AG10803 (cell line): Measurements from ENCODE around the gene LYPD4.
"Not testable (repeated sequence)": the region's sequence is repeated elsewhere in the genome, so short reads cannot be mapped to it uniquely, and the experiment has no call there.

Source experiments
- DNase-seq: peaks from one replicate; pipeline ENCODE4 v3.0.0; 2010; ENCODE audit warnings: low read depth
- H3K4me3 ChIP-seq: 2 replicates; pipeline ENCODE4 v1.5.1; 2011; ENCODE audit warnings: mild to moderate bottlenecking, low read length, control low read depth
- TF ChIP-seq, protein P1 (sequence below): conservative IDR thresholded peaks from 2 replicates; pipeline ENCODE4 v1.5.1; 2011; ENCODE audit warnings: mild to moderate bottlenecking, low read length, control low read depth, inconsistent platforms

The LYPD4 gene

DNA sequence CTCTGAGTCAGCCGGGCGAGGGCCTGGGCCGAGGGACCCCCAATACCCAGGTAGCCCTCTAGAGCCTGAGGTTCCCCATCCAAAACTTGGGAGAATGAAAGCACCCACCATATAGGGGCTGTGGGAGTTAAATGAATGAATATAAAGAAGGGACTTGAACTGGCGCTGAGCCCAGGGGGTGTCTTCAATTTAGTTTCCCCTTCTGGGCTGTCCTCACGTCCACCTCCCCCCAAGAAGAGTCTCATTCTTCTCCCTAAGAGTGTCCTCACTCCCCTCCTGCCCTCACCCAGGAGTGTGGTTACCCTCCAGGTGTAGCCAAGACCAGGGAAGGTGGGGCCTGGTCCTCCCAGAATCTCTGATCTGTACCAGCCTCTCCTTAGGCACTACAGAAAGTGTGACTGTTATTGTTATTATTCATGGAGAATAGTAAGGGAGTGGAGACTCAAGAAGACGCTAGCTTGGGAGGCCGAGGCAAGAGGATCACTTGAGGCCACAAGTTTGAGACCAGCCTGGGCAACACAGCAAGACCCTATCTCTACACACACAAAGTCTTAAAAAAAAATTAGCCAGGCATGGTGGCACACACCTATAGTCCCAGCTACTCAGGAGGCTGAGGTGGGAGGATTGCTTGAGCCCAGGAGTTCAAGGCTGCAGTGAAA lies 35.3 kb upstream of the LYPD4 start:
- no peak overlapping the region for H3K4me3 ChIP-seq
- no peak for DNase-seq
- TF ChIP-seq, protein P1, sequence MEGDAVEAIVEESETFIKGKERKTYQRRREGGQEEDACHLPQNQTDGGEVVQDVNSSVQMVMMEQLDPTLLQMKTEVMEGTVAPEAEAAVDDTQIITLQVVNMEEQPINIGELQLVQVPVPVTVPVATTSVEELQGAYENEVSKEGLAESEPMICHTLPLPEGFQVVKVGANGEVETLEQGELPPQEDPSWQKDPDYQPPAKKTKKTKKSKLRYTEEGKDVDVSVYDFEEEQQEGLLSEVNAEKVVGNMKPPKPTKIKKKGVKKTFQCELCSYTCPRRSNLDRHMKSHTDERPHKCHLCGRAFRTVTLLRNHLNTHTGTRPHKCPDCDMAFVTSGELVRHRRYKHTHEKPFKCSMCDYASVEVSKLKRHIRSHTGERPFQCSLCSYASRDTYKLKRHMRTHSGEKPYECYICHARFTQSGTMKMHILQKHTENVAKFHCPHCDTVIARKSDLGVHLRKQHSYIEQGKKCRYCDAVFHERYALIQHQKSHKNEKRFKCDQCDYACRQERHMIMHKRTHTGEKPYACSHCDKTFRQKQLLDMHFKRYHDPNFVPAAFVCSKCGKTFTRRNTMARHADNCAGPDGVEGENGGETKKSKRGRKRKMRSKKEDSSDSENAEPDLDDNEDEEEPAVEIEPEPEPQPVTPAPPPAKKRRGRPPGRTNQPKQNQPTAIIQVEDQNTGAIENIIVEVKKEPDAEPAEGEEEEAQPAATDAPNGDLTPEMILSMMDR: no peak

DNA sequence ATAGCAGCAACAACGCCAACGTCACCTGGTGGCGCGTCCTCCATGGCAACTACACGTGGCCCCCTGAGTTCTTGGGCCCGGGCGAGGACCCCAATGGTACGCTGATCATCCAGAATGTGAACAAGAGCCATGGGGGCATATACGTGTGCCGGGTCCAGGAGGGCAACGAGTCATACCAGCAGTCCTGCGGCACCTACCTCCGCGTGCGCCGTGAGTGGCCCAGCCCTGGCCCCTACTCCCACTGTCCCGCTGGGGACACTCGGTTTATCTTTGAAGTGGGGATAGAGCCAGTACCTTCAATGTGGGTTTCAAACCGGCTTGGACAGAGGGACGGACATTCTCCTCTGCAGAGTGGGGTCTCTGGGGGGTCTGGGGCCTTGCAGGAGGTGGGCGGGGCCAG lies 34.6 kb upstream of the LYPD4 start:
- DNase-seq: no peak
- no peak overlapping the region for H3K4me3 ChIP-seq

DNA sequence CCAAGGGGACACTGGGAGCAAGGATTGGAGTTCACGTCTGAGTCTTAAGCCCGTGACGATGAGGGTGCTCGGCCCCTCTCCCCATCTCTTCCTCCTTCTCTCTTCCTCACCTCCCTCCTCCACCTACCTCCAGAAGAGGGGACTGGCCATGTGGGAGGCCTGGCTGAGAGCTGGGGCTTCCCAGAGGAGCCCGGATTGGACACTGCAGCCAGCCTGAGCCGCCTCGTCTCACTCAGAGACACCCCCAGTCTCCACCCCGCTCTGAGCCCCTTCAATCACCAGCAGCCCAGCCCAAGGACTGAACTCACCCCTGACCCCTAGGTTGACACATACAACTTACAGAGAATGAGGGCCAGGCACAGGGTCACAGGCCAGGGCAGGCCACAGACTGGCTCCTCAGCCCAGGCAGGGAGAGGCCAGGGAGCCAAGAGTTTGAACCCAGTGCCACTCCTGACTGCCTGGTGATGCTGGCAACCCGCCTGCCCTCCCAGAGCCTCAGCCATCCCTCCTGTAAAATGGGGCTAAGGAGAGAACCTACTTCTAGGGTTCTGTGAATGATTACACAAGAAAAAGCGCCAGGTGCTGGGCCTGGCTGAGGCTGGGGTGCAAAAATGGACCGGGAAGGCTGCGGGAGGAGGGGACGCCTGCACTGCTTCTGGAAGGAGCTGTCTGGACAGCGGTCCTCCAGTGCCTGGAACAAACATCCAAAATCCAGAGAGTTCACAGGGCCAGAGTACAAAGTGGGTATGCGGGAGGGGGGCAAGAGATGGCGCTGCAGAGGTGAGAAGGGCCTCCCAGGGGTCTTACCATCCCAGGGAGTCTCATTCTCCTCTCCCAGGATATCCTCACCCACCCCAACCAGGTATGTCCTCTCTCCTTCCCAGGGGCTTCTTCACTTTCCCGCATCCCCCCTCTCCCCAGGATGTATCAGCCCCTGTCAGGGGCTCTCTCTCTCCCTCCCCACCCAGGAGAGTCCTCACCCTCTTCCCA lies 33.7 kb upstream of the LYPD4 start:
- TF ChIP-seq, protein P1: no peak
- no peak for DNase-seq
- no peak overlapping the region for H3K4me3 ChIP-seq

More for the DNA sequence above, 34.6 kb upstream of the LYPD4 start:
- TF ChIP-seq, protein P1: no peak

DNA sequence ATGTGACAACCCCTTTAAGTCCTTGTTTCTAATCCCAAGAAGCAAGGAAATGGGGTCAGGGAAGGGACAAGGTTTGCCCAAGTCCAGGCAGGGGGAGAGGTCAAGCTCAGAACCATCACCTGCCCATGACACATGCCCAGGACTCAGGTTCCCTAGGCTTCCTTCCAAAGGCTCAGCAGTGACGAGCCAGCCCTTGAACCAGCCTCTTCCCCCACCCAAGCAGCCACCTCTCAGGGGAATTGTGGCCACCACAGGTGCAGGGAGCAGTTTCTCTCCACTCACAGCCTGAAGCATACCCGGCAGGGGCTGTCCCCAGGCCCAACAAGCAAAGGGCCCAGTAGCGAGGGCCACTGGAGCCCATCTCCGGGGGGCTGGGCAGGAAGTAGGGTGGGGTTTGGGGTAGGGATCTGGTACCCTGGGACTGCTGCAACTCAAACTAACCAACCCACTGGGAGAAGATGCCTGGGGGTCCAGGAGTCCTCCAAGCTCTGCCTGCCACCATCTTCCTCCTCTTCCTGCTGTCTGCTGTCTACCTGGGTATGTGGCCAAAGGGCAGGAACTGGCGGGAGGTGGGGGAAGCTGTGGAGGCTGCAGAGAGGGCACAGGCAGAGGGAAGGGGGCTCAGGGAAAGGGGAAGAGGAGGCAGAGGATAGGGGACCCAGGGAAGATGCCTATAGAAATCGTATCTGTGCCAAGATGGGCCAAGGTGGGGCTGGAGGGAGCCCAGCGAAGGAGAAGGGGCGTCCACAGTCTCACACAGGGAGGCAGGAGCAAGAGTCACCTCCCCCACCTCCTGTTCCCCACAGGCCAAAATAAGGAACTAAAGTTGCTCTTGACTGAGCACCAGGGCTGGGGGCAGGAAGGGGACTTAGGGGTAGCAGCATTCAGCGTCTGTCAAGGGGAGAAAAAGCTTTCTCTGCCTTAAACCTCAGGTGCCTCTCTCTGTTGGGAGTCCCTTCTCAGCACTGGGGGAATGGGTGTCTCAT lies 32.7 kb upstream of the LYPD4 start, which contains the start of gene CD79A:
Gene CD79A (plus strand): TSS at position 433 of the 986 bp plus-strand sequence. CDS start 26 bp downstream, at position 459.
- TF ChIP-seq, protein P1: no peak
- no peak for DNase-seq
- H3K4me3 ChIP-seq: no peak within 1 kb of the TSS

DNA sequence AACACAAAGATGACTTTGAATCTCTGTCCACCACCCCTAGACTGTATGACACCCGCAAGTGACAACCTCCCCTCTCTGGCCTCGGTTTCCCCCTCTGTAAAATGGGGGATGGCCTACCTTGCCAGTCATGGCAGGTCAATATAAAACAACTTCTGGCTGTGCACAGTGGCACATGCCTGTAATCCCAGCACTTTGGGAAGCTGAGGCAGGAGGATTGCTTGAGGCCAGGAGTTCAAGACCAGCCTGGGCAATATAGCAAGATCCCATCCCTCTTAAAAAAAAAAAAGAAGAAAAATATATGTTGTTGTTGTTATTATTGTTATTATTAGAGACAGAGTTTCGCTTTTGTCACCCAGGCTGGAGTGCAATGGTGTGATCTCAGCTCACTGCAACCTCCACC lies 31.5 kb upstream of the LYPD4 start:
- DNase-seq, H3K4me3 ChIP-seq: not testable (repeated sequence)

DNA sequence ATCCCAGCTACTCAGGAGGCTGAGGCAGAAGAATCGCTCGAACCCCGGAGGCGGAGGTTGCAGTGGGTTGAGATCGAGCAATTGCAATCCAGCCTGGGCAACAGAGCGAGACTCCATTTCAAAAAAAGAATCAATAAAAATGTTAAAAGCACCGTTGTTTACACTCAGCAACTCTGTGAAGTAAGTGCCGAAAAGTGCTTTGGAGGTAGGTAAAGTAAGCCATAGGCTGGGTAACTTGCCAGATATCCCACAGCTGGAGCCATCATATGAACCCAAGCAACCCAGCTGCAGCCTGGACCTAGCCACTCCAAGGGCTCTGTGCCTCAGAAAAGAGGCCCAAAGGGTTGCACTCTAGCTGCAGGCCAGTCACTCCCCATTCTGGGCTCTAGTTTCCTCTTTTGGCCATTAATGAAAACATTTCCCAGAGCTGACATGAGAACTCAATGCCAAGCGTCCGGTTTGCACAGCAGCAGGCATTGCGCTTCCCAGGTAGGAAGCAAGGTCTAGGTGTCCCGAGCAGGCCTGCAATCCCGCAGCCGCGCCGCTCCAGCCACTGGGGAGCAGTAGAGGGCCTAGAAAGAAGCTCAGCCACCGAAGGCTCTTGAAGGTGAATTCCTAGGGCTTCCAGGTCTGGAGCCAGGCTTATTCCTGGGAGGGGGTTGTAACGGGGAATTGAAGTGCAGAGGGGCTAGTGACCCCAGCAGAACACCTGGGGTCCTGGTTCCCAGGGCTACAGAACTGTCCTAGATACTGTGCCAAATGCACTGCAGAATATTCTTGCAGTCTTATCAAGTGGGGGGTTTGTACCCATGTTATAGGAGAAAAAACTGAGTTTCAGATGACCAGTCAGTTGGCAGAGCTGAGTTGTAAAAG lies 28.5 kb upstream of the LYPD4 start:
- DNase-seq: peak; percentile 52
- TF ChIP-seq, protein P1: peak; percentile 65
- no peak overlapping the region for H3K4me3 ChIP-seq
